ENCODE measurements around the gene TAGLN. TPM values are rescaled to one million over a fixed set of nuclear protein-coding genes. Genes with fewer than 3 reads are reported as not detected.

The TAGLN gene
- total and polyA plus RNA-seq, 2 of the 8 experiments (the other 6 are each of a cell fraction or from before 2014, with no cell fraction given) = 140 to 300 TPM

- Histone ChIP-seq H4K8ac (ENCODE audit: extremely low read depth, insufficient read depth, low read length) (no peak overlapping the region), H3K4ac (replicated peaks; ENCODE audit: insufficient read length, low read depth, low read length) (no peak overlapping the region), H3K79me1 (ENCODE audit: low read depth, low read length) (no peaks in the 10 kb centered on the region), H2BK120ac (replicated peaks; ENCODE audit: low read depth, low read length) (no peak overlapping the region), H4K91ac (replicated peaks; ENCODE audit: insufficient read length, low read length) (no peak overlapping the region), H3K4me3 (ENCODE audit: extremely low read depth in 1 of 4, insufficient read depth in 2 of 4, low read depth in 3 of 4, low read length in 4 of 4) (no peak overlapping the region), H3K56ac (replicated peaks; ENCODE audit: insufficient read length, low read depth, low read length) (no peak overlapping the region), H3K9me3 (ENCODE audit: insufficient read depth in 2 of 2, low read depth in 1 of 2, low read length in 1 of 2) (no peaks in the 10 kb centered on the region), H3K18ac (ENCODE audit: extremely low read depth, low read length) (no peak overlapping the region), H3K36me3 (ENCODE audit: control insufficient read depth in 2 of 4, insufficient read depth in 4 of 4, low read length in 3 of 4) (peaks cover 0 to 10% (median 3%) of the 10 kb centered on the region in 4 experiments; a peak in 3 of 8 replicates), H2BK15ac (ENCODE audit: low read length) (no peak overlapping the region), H2AK5ac (ENCODE audit: low read depth, low read length) (no peak overlapping the region), H3K4me1 (replicated peaks in 1 of 4; ENCODE audit: control insufficient read depth in 3 of 4, insufficient read depth in 4 of 4, low read length in 3 of 4) (no peaks in the 10 kb centered on the region), H2BK5ac (ENCODE audit: low read depth, low read length) (no peak overlapping the region), H3K27ac (ENCODE audit: low read depth, low read length) (no peak overlapping the region), H3K9ac (replicated peaks in 1 of 4; ENCODE audit: extremely low read depth in 1 of 4, low read depth in 3 of 4, low read length in 3 of 4) (no peak overlapping the region), H2AFZ (ENCODE audit: low read length) (no peak overlapping the region), H4K5ac (ENCODE audit: insufficient read length, low read depth, low read length) (no peak overlapping the region), H4K20me1 (replicated peaks in 1 of 2; ENCODE audit: control insufficient read depth in 1 of 2, insufficient read depth in 2 of 2, low read length in 2 of 2) (peaks cover 0 to 6% of the 10 kb centered on the region in 2 experiments), H3K79me2 (ENCODE audit: control insufficient read depth in 1 of 2, insufficient read depth in 2 of 2, low read length in 2 of 2) (no peaks in the 10 kb centered on the region), H3K14ac (ENCODE audit: insufficient read length) (no peak overlapping the region), H3K23ac (ENCODE audit: insufficient read length) (no peak overlapping the region), H3K23me2 (ENCODE audit: low read depth, low read length) (no peaks in the 10 kb centered on the region), H3K27me3 (replicated peaks in 1 of 4; ENCODE audit: control insufficient read depth in 3 of 4, extremely low read depth in 1 of 4, insufficient read depth in 3 of 4, low read length in 3 of 4) (no peaks in the 10 kb centered on the region), H3K4me2 (ENCODE audit: insufficient read depth in 1 of 2, low read depth in 2 of 2, low read length in 2 of 2) (no peak overlapping the region), H2BK20ac (ENCODE audit: low read length) (no peak overlapping the region), H2BK12ac (ENCODE audit: low read depth, low read length) (no peak overlapping the region)
- no peak for TF ChIP-seq HDAC6 (IDR thresholded peaks at IDR 0.05; ENCODE audit: low read depth, low read length)
- CTCF ChIA-PET (ENCODE audit: partially characterized antibody) = interaction anchor here (13.4 to 14.0 kb wide), 2 partner anchors 12 to 38 kb away, joined by 249 to 359 read pairs; partner anchors contain the start of genes PCSK7, RNF214 and TAGLN
- no peak for DNase-seq (ENCODE audit: low read depth in 1 of 2, low spot score in 2 of 2)
- FAIRE-seq = no peak
- WGBS, 2 experiments (ENCODE audit: extremely low coverage in 1 of 2, insufficient coverage in 1 of 2, insufficient read length in 1 of 2, insufficient replicate concordance in 2 of 2, low coverage in 1 of 2, low lambda C conversion rate in 2 of 2, missing lambda C conversion rate in 1 of 2) = 88% methylated on average over 2 of the region's 4 CpGs; no CpG with 5 or more reads in 1 of the 2 experiments
- POLR2A ChIA-PET (ENCODE audit: partially characterized antibody) = interaction anchor here (12.6 kb wide), 1 partner anchor 15 kb away, joined by 153 read pairs; the partner anchor contains the start of gene TAGLN
Observed at GRCh38 chr11:117186431-117186761, 12.8 kb upstream of the TAGLN start.
